VCaP (cell line): Measurements from ENCODE around the gene HSPA1A.

Experiments used
- H3K27ac ChIP-seq: fragments of 450-650 bp; 2 replicates; pipeline ENCODE4 v1.5.1; 2017
- CTCF ChIP-seq: fragments of 450-650 bp; conservative IDR thresholded peaks from 2 replicates; pipeline ENCODE4 v1.5.1; 2017; ENCODE audit warnings: mild to moderate bottlenecking, moderate library complexity

HSPA1A gene

GRCh38 chr6:31784098-31784925 is 31.0 kb upstream of the HSPA1A start:
- no peak overlapping the region for H3K27ac ChIP-seq
- no peak for TF ChIP-seq CTCF

GRCh38 chr6:31785475-31785874 is 29.9 kb upstream of the HSPA1A start:
- TF ChIP-seq CTCF: no peak
- H3K27ac ChIP-seq: no peak overlapping the region

GRCh38 chr6:31791324-31792089 is 23.8 kb upstream of the HSPA1A start:
- TF ChIP-seq CTCF: peak; percentile 76
- H3K27ac ChIP-seq: no peak overlapping the region

- no peak overlapping the region for H3K27ac ChIP-seq
- TF ChIP-seq CTCF: no peak
Observed at GRCh38 chr6:31792090-31792374, 23.3 kb upstream of the HSPA1A start.

- H3K27ac ChIP-seq: peak overlapping the region; percentile 96; the same call in 1 of the 2 replicates
- TF ChIP-seq CTCF: no peak
Observed at GRCh38 chr6:31792761-31793171, 22.6 kb upstream of the HSPA1A start.

- H3K27ac ChIP-seq: peak overlapping the region; percentile 96
Observed at GRCh38 chr6:31793927-31794245, 21.5 kb upstream of the HSPA1A start.

GRCh38 chr6:31794294-31794865 is 21.0 kb upstream of the HSPA1A start:
- H3K27ac ChIP-seq: peak overlapping the region; percentile 96
- no peak for TF ChIP-seq CTCF
